Small intestine (tissue), 4 donors: ENCODE data around the gene MCRIP1. TPM values are rescaled to one million over a fixed set of nuclear protein-coding genes. Genes with fewer than 3 reads are reported as not detected.

Experiments used
- polyA plus RNA-seq, 4 donors: library from polyadenylated mRNA; stranded (reverse) in 3 of 4; unstranded in 1 of 4; fragments of 200-250 nt in 3 of 4; fragments of 120-200 nt in 1 of 4; gene quantifications; one replicate each; pipeline versions ENCODE4 v1.2.1 to v1.2.3, GENCODE V29; 2013
- donor health status: healthy with polysubstance abuse.
- donor health status: Bipolar disorder and iron deficiency.
- donor health status: healthy.

MCRIP1 gene
- polyA plus RNA-seq, 4 donors = 19.5 to 87.6 (median 48.5) TPM

Other genes with a start within 250 kb of the MCRIP1 start
- gene NPLOC4, start 196.2 kb downstream of the MCRIP1 start, polyA plus RNA-seq = 10 to 100 TPM; 33.0 to 45.0 (median 34.1) TPM
- gene TSPAN10, start 196.1 kb downstream of the MCRIP1 start, polyA plus RNA-seq = 1 to 10 TPM in 1 of 4 donors, under 1 TPM in 1, not detected in 2; 0.40 to 1.1 TPM
- 1 to 10 TPM in 3 of 4 donors, not detected in 1; 1.4 to 7.8 (median 2.8) TPM for gene PDE6G, start 176.7 kb downstream of the MCRIP1 start, polyA plus RNA-seq
- gene OXLD1, start 166.7 kb downstream of the MCRIP1 start, polyA plus RNA-seq = 10 to 100 TPM; 22.1 to 76.0 (median 65.2) TPM
- gene CCDC137, start 166.6 kb downstream of the MCRIP1 start, polyA plus RNA-seq = 10 to 100 TPM; 18.1 to 89.2 (median 21.7) TPM
- 10 to 100 TPM; 34.1 to 76.9 (median 51.4) TPM for gene ARL16, start 149.5 kb downstream of the MCRIP1 start, polyA plus RNA-seq
- 100 to 1,000 TPM in 2 of 4 donors, 10 to 100 TPM in 2; 78.8 to 284 (median 134) TPM for gene HGS, start 149.3 kb downstream of the MCRIP1 start, polyA plus RNA-seq
- 100 to 1,000 TPM in 3 of 4 donors, 10 to 100 TPM in 1; 46.3 to 258 (median 170) TPM for gene MRPL12, start 129.9 kb downstream of the MCRIP1 start, polyA plus RNA-seq
- gene SLC25A10, start 121.0 kb downstream of the MCRIP1 start, polyA plus RNA-seq = 10 to 100 TPM; 40.3 to 79.1 (median 57.3) TPM
- gene GCGR, start 29.1 kb downstream of the MCRIP1 start, polyA plus RNA-seq = 1 to 10 TPM in 3 of 4 donors, under 1 TPM in 1; 0.27 to 2.2 (median 1.7) TPM
- 1 to 10 TPM in 1 of 4 donors, under 1 TPM in 2, not detected in 1; 0.12 to 2.5 (median 0.49) TPM for gene PPP1R27, start 1.8 kb upstream of the MCRIP1 start, polyA plus RNA-seq
- 1,000 to 10,000 TPM in 3 of 4 donors, 100 to 1,000 TPM in 1; 792 to 1,191 (median 1,005) TPM for gene P4HB, start 27.2 kb upstream of the MCRIP1 start, polyA plus RNA-seq
- 100 to 1,000 TPM; 190 to 411 (median 341) TPM for gene ARHGDIA, start 38.0 kb upstream of the MCRIP1 start, polyA plus RNA-seq
- 10 to 100 TPM; 22.8 to 86.7 (median 38.6) TPM for gene ALYREF, start 58.3 kb upstream of the MCRIP1 start, polyA plus RNA-seq
- 100 to 1,000 TPM in 3 of 4 donors, 10 to 100 TPM in 1; 75.8 to 240 (median 187) TPM for gene ANAPC11, start 58.4 kb upstream of the MCRIP1 start, polyA plus RNA-seq
- 1 to 10 TPM in 1 of 4 donors, under 1 TPM in 3; 0.21 to 1.8 (median 0.59) TPM for gene NPB, start 68.9 kb upstream of the MCRIP1 start, polyA plus RNA-seq
- gene PCYT2, start 78.1 kb upstream of the MCRIP1 start, polyA plus RNA-seq = 100 to 1,000 TPM in 3 of 4 donors, 10 to 100 TPM in 1; 32.6 to 303 (median 174) TPM
- gene SIRT7, start 84.9 kb upstream of the MCRIP1 start, polyA plus RNA-seq = 100 to 1,000 TPM in 1 of 4 donors, 10 to 100 TPM in 3; 25.9 to 129 (median 60.4) TPM
- gene MAFG, start 94.4 kb upstream of the MCRIP1 start, polyA plus RNA-seq = 10 to 100 TPM in 2 of 4 donors, 1 to 10 TPM in 2; 7.6 to 17.1 (median 12.8) TPM
- 10 to 100 TPM in 2 of 4 donors, 1 to 10 TPM in 2; 8.3 to 71.6 (median 14.4) TPM for gene PYCR1, start 104.0 kb upstream of the MCRIP1 start, polyA plus RNA-seq
- gene MYADML2, start 113.9 kb upstream of the MCRIP1 start, polyA plus RNA-seq = under 1 TPM in 2 of 4 donors, not detected in 2; 0.03 to 0.06 TPM
- 1 to 10 TPM in 2 of 4 donors, not detected in 2; 1.0 to 1.1 TPM for gene NOTUM, start 127.9 kb upstream of the MCRIP1 start, polyA plus RNA-seq
- gene ASPSCR1, start 144.3 kb upstream of the MCRIP1 start, polyA plus RNA-seq = 10 to 100 TPM; 23.5 to 96.7 (median 47.5) TPM
- 100 to 1,000 TPM in 3 of 4 donors, 10 to 100 TPM in 1; 43.4 to 241 (median 122) TPM for gene CENPX, start 189.6 kb upstream of the MCRIP1 start, polyA plus RNA-seq
- 10 to 100 TPM; 10.8 to 26.7 (median 16.4) TPM for gene LRRC45, start 190.0 kb upstream of the MCRIP1 start, polyA plus RNA-seq
- 10 to 100 TPM in 1 of 4 donors, 1 to 10 TPM in 2, under 1 TPM in 1; 0.81 to 11.2 (median 4.4) TPM for gene RAC3, start 198.4 kb upstream of the MCRIP1 start, polyA plus RNA-seq
- gene DCXR, start 204.4 kb upstream of the MCRIP1 start, polyA plus RNA-seq = 100 to 1,000 TPM in 3 of 4 donors, 10 to 100 TPM in 1; 41.1 to 147 (median 112) TPM
- gene RFNG, start 218.5 kb upstream of the MCRIP1 start, polyA plus RNA-seq = 10 to 100 TPM; 35.4 to 43.8 (median 39.2) TPM
- gene GPS1, start 218.6 kb upstream of the MCRIP1 start, polyA plus RNA-seq = 100 to 1,000 TPM in 2 of 4 donors, 10 to 100 TPM in 2; 80.4 to 161 (median 120) TPM
- 100 to 1,000 TPM in 3 of 4 donors, 10 to 100 TPM in 1; 86.6 to 170 (median 127) TPM for gene DUS1L, start 232.5 kb upstream of the MCRIP1 start, polyA plus RNA-seq